NCI-H2227 (cell line): ENCODE data around the gene CHRND.
"Not testable (repeated sequence)": the region's sequence is repeated elsewhere in the genome, so short reads cannot be mapped to it uniquely, and the experiment has no call there.

ENCODE experiments used
- DNase-seq: peaks from one replicate; lab custom pipeline; 2025; ENCODE audit not compliant: unreplicated experiment; lab: John Stamatoyannopoulos, UW

The CHRND gene

GRCh38 chr2:232570481-232570880 lies 44.5 kb downstream of the CHRND start:
- not testable (repeated sequence) for DNase-seq

GRCh38 chr2:232571026-232571474 lies 45.1 kb downstream of the CHRND start:
- no peak for DNase-seq

GRCh38 chr2:232573042-232573441 lies 47.1 kb downstream of the CHRND start:
- DNase-seq, result no peak

GRCh38 chr2:232573771-232574435 lies 47.9 kb downstream of the CHRND start:
- no peak for DNase-seq

GRCh38 chr2:232574674-232575403 lies 48.9 kb downstream of the CHRND start:
- no peak for DNase-seq

GRCh38 chr2:232575404-232575746 lies 49.4 kb downstream of the CHRND start:
- DNase-seq, result no peak

- no peak for DNase-seq
These were observed 51.0 kb downstream of the CHRND start for GRCh38 chr2:232576995-232577394.

- no peak for DNase-seq
These were observed 51.9 kb downstream of the CHRND start for GRCh38 chr2:232577841-232578240.

GRCh38 chr2:232578626-232579025 lies 52.7 kb downstream of the CHRND start:
- DNase-seq, result no peak

GRCh38 chr2:232580648-232580981 lies 54.7 kb downstream of the CHRND start:
- no peak for DNase-seq

GRCh38 chr2:232581725-232582124 lies 55.8 kb downstream of the CHRND start:
- no peak for DNase-seq

- no peak for DNase-seq
These were observed 58.3 kb downstream of the CHRND start for GRCh38 chr2:232584238-232584637.
